ENCODE measurements around the gene MTHFD2L.

GRCh38 chr4:74334636-74335035, 176.7 kb downstream of the MTHFD2L start:
- TF ChIP-seq EP300 (IDR thresholded peaks at IDR 0.05) (no peak), CTCF (IDR thresholded peaks at IDR 0.05) (no peak), POLR2A (IDR thresholded peaks at IDR 0.05) (no peak)
